Calu3 (cell line): ENCODE measurements around the gene GJD2. TPM values are rescaled to one million over a fixed set of nuclear protein-coding genes. Genes with fewer than 3 reads are reported as not detected.

Source experiments
- BruUV-seq: library from RNA; stranded (reverse); fragments of 400-500 nt; replicated peaks from 2 replicates; lab custom pipeline; 2021; lab: Mats Ljungman, UMichigan
- CTCF ChIA-PET: fragments of 300-600 bp; sonication (Branson Sonifier 250); formaldehyde crosslinking; loops from one replicate; lab custom pipeline; 2022; ENCODE audit warnings: antibody characterized with exemption; lab: Charles Lee
- DNase-seq: peaks from one replicate; pipeline ENCODE4 v3.0.0; 2022
- H3K27ac Mint-ChIP-seq: one replicate; pipeline ENCODE4 v1.8.0; 2022; ENCODE audit warnings: mixed read lengths; ENCODE audit not compliant: unreplicated experiment
- H3K27me3 Mint-ChIP-seq: one replicate; pipeline ENCODE4 v1.8.0; 2022; ENCODE audit warnings: mixed read lengths; ENCODE audit not compliant: unreplicated experiment
- H3K36me3 Mint-ChIP-seq: one replicate; pipeline ENCODE4 v1.8.0; 2022; ENCODE audit warnings: mild to moderate bottlenecking, moderate library complexity, mixed read lengths; ENCODE audit not compliant: insufficient read depth, unreplicated experiment
- H3K4me1 Mint-ChIP-seq: one replicate; pipeline ENCODE4 v1.8.0; 2022; ENCODE audit warnings: mild to moderate bottlenecking, low read depth, mixed read lengths; ENCODE audit not compliant: unreplicated experiment
- H3K4me3 Mint-ChIP-seq: one replicate; pipeline ENCODE4 v1.8.0; 2022; ENCODE audit warnings: mild to moderate bottlenecking, low read depth, moderate library complexity, mixed read lengths; ENCODE audit not compliant: unreplicated experiment
- H3K9me3 Mint-ChIP-seq: one replicate; pipeline ENCODE4 v1.8.0; 2022; ENCODE audit warnings: low read depth, mixed read lengths; ENCODE audit not compliant: unreplicated experiment
- intact Hi-C: fragments of 100-400 bp; cut with micrococcal nuclease; formaldehyde crosslinking; loops from one replicate; pipeline ENCODE4 v1.10.0; 2022; ENCODE audit not compliant: unreplicated experiment
- total RNA-seq: library from RNA; stranded (reverse); gene quantifications from 2 replicates; pipeline ENCODE4 v1.2.3, GENCODE V29; 2022
- TF ChIP-seq, protein P1 (sequence below): fragments of 200-600 bp; IDR thresholded peaks from one replicate; pipeline ENCODE4 v1.8.0; 2022; ENCODE audit warnings: antibody characterized with exemption; ENCODE audit not compliant: unreplicated experiment

GJD2 gene
- total RNA-seq, 1 experiment from 2014 or later = not detected

DNA sequence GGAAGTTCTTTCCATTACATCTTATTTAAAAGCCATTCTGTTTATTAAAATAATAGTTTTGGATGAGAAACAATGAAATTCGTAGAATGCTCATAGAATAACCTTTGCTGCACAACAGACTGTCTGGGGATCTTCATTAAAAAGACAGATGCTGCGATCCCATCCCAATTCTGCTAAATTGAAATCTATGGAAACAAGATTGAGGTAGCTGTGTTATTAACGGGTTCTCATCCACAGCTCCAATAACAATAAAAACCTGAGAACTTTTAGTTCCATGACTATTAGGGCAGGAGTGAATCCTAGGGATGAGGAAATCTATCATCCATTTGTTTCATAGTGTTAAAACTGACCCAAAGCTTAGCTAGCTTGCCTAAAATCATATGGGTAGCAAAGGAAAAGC, 2.5 kb upstream of the GJD2 start:
- BruUV-seq = no TSS peak

DNA sequence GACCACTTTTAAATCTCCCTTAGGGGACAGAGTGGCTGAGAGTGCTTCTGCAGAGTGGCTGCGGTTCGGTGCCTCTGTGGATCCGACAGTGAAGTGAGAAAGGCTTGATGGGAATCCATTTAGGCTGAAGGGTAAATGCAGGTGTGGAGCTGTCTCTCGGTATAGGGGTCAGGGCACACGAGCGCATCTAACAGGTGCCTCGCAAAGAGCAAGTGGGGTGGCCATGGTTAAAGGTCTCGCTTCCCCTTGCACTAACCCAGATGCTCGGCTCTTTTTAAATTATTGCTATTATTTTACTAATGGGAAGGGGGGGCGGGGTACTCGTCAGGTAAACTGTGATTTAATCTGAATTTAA, 598 bp upstream of the GJD2 start:
- CTCF ChIA-PET = no interaction called here
- Mint-ChIP-seq H3K27ac (no peak overlapping the region), H3K4me1 (no peaks in the 10 kb centered on the region), H3K4me3 (no peak overlapping the region), H3K36me3 (no peaks in the 10 kb centered on the region), H3K9me3 (no peaks in the 10 kb centered on the region), H3K27me3 (peaks cover under 1% of the 10 kb centered on the region)
- no peak for DNase-seq
- TF ChIP-seq, protein P1, sequence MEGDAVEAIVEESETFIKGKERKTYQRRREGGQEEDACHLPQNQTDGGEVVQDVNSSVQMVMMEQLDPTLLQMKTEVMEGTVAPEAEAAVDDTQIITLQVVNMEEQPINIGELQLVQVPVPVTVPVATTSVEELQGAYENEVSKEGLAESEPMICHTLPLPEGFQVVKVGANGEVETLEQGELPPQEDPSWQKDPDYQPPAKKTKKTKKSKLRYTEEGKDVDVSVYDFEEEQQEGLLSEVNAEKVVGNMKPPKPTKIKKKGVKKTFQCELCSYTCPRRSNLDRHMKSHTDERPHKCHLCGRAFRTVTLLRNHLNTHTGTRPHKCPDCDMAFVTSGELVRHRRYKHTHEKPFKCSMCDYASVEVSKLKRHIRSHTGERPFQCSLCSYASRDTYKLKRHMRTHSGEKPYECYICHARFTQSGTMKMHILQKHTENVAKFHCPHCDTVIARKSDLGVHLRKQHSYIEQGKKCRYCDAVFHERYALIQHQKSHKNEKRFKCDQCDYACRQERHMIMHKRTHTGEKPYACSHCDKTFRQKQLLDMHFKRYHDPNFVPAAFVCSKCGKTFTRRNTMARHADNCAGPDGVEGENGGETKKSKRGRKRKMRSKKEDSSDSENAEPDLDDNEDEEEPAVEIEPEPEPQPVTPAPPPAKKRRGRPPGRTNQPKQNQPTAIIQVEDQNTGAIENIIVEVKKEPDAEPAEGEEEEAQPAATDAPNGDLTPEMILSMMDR = no peak
- no TSS peak for BruUV-seq
- intact Hi-C loops = no loop called here

More for the DNA sequence above, 2.5 kb upstream of the GJD2 start:
- TF ChIP-seq, protein P1 = no peak
- H3K27ac Mint-ChIP-seq = no peak overlapping the region
- intact Hi-C loops = no loop called here
- H3K27me3 Mint-ChIP-seq = peaks cover 8% of the 10 kb centered on the region
- CTCF ChIA-PET = no interaction called here
- H3K36me3 Mint-ChIP-seq = no peaks in the 10 kb centered on the region
- no peak overlapping the region for H3K4me3 Mint-ChIP-seq
- DNase-seq = no peak
- no peaks in the 10 kb centered on the region for H3K9me3 Mint-ChIP-seq
- H3K4me1 Mint-ChIP-seq = no peaks in the 10 kb centered on the region

DNA sequence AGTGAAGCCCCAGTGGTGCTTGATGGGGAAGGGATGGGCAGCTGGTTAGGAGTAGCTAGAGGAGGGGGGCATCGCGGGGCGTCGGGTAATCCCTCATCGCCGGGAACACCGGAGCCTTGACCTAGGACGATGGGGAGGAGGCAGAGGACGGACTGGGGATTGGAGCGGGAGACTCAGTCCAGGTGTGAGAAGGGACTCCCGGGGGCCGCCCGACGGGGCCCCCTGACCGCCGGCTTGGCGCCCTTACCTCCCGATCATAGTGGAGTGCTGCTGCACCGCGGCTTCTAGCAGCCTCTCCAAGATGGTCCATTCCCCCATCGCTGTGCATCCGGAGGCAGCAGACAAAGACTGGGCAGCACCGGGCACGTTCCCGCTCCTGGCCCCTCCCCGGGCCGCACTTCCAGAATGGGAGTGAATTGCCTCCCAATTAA, 612 bp downstream of the GJD2 start:
- H3K27me3 Mint-ChIP-seq = peaks cover 13% of the 10 kb centered on the region
- CTCF ChIA-PET = no interaction called here
- H3K36me3 Mint-ChIP-seq = no peaks in the 10 kb centered on the region
- H3K4me3 Mint-ChIP-seq = no peak overlapping the region
- intact Hi-C loops = no loop called here
- no peaks in the 10 kb centered on the region for H3K4me1 Mint-ChIP-seq
- H3K9me3 Mint-ChIP-seq = no peaks in the 10 kb centered on the region
- TF ChIP-seq, protein P1 = no peak
- H3K27ac Mint-ChIP-seq = no peak overlapping the region
- BruUV-seq = no TSS peak
- DNase-seq = no peak

DNA sequence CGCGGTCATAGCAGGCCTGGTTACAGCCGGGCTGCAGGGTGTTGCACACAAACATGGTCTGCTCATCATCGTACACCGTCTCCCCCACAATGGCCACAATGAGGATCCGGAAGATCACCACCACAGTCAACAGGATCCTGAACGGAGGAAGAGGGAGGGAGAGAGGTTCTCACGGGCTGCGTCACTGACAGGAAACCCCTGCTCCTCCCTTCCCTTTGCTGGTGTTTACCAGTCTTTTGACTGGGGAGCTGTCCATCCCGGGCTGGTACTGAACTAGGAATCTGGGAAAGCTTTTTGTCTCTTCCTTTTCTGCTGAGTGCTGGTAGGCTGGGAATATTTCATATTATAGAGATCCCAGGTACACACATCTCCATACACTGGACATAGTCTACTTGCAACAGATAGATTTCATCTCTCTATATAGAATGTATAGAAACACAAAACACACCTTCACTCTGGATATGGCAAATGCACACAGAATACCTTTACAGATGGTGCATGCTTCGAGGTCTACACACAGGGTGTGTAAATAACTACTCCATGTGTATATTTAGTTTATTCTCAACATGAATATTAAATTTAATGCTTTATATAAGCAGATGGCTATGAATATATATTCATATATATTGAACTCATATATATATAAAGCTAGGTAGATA, 1.4 kb downstream of the GJD2 start:
- peaks cover 21% of the 10 kb centered on the region for H3K27me3 Mint-ChIP-seq
- CTCF ChIA-PET = no interaction called here
- no peak for DNase-seq
- no peaks in the 10 kb centered on the region for H3K36me3 Mint-ChIP-seq
- no peak overlapping the region for H3K27ac Mint-ChIP-seq
- BruUV-seq = no TSS peak
- TF ChIP-seq, protein P1 = no peak
- H3K9me3 Mint-ChIP-seq = no peaks in the 10 kb centered on the region
- no peaks in the 10 kb centered on the region for H3K4me1 Mint-ChIP-seq
- no peak overlapping the region for H3K4me3 Mint-ChIP-seq
- intact Hi-C loops = no loop called here
